Measurements from ENCODE around the gene WDR93. TPM values are rescaled to one million over a fixed set of nuclear protein-coding genes. Genes with fewer than 3 reads are reported as not detected.
"Not testable (repeated sequence)": the region's sequence is repeated elsewhere in the genome, so short reads cannot be mapped to it uniquely, and the experiment has no call there.

WDR93 gene
- total RNA-seq, 2 experiments from 2014 or later = not detected

DNA sequence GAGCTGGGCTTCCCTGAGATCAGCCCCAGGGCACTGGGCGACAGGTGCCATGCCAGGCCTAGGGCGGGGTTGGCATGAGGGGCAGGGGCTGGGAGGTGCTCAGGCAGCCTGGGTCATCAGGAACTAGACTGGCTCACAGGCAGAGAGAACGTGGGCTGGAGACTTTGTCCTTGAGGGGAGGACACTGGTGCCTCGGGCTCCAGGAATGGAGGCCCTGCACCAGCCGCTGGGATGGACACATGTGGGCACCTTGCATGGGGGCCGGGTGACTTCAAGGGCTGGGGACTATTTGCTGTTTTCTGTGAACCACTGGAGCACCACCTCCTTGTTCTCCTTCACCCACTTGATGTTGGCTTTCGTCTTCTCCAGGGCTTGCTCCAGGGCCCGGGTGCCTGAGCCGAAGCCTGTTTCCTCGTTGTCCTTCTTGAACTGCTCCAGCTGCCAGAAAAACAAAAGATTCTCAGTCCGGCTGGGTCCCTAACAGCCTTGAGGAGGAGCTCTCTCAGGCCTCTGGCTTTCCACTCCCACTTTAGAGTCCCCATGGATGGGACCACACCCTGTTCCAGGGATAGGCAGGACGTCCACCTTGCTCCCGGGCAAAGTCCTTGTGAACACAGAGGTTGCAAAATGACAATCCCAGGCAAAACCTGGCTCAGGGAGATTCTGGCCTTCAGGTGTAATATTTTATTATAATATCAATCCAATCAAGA is 94.6 kb downstream of the WDR93 start:
- H3K27me3 Mint-ChIP-seq = peaks cover 4% of the 10 kb centered on the region
- DNase-seq = no peak
- ChIA-PET CTCF (interaction anchor here (1.0 kb wide), 1 partner anchor 25 kb away, joined by 3 read pairs; no protein-coding TSS in a partner anchor), POLR2A (no interaction called here)
- H3K4me1 Mint-ChIP-seq = peaks cover 24% of the 10 kb centered on the region
- H3K4me3 Mint-ChIP-seq = no peak overlapping the region
- peaks cover 5% of the 10 kb centered on the region for H3K36me3 Mint-ChIP-seq (ENCODE audit: low read depth)
- H3K9me3 Mint-ChIP-seq = peaks cover 4% of the 10 kb centered on the region
- H3K27ac Mint-ChIP-seq = no peak overlapping the region

DNA sequence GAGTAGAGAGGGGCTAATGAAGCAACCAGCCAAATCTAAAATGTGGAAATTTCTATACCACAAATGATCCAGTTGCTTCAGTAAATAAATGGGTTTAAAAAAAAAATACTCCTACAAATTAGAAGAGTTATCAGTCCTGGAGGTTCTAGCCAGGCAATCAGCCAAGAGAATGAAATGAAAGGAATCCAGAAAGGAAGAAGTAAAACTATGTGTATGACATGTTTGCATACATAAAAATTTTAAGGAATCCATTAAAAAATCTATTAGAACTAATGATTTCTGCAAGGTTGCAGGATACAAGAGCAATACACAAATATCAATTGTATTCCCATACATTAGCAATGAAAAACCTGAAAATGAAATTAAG is 95.1 kb downstream of the WDR93 start:
- Mint-ChIP-seq H3K4me1 (peaks cover 18% of the 10 kb centered on the region), H3K27ac (no peak overlapping the region), H3K36me3 (ENCODE audit: low read depth) (peaks cover 6% of the 10 kb centered on the region), H3K9me3 (peaks cover 4% of the 10 kb centered on the region), H3K27me3 (peaks cover 4% of the 10 kb centered on the region), H3K4me3 (no peak overlapping the region)
- ChIA-PET POLR2A (no interaction called here), CTCF (interaction anchor here (1.0 kb wide), 1 partner anchor 26 kb away, joined by 3 read pairs; no protein-coding TSS in a partner anchor)
- no peak for DNase-seq

DNA sequence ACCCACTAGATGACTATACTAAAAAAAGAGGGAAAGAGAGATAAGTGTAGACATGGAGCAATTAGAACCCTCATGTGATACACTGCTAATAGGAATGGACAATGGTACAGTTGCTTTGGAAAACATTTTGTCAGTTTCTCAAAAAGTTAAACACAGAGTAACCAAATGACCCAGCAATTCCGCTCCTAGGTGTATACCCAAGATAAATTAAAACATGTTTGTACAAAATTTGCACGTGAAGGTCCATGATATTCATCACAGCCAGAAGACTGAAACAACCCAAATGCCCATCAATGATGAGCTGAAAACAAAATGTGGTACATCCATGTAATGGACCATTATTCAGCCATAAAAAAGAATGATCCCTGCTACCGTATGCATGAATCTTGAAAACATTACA is 97.3 kb downstream of the WDR93 start:
- Mint-ChIP-seq H3K27ac (no peak overlapping the region), H3K4me1 (peaks cover 2% of the 10 kb centered on the region), H3K27me3 (peaks cover 4% of the 10 kb centered on the region), H3K36me3 (ENCODE audit: low read depth) (peaks cover 6% of the 10 kb centered on the region), H3K9me3 (peaks cover 4% of the 10 kb centered on the region), H3K4me3 (no peak overlapping the region)
- CTCF ChIA-PET = no interaction called here
- DNase-seq = no peak
- POLR2A ChIA-PET = no interaction called here

DNA sequence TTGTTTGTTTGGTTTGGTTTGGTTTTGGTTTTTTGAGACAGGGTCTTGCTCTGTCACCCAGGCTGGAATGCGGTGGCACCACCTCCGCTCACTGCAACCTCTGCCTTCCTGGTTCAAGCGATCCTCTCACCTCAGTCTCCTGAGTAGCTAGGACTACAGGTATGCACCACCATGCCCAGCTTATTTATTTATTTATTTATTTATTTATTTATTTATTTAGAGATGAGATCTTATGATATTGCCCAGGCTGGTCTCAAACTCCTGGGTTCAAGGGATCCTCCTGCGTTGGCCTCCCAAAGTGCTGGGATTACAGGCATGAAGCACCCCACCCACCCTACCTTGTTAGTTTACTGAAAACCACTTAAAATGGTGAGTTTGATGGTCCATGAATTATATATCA is 98.0 kb downstream of the WDR93 start:
- H3K4me1 Mint-ChIP-seq; CTCF ChIA-PET; H3K4me3 Mint-ChIP-seq; POLR2A ChIA-PET; H3K36me3 Mint-ChIP-seq (ENCODE audit: low read depth); DNase-seq; H3K27me3 Mint-ChIP-seq; H3K9me3 Mint-ChIP-seq; H3K27ac Mint-ChIP-seq: not testable (repeated sequence)

DNA sequence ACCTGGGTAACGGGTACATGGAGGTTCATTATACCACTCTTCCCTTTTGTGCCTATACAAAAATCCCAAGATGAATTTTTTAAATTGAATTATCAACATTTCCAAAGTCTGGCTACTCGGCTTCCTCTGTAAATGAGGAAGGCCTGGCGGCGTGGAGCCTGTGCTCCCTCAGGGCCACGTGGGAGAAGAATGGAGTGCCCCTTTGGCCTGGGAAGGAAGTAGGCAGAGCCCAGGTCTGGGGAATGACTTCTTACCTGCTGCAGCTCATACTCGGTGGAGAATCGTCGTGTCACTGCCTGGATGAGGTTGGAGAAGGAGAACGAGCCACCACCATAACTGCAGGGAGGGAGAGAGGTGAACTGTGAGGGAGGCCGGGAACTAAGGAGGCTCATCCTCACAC is 99.6 kb downstream of the WDR93 start:
- Mint-ChIP-seq H3K27me3 (peaks cover 13% of the 10 kb centered on the region), H3K4me3 (no peak overlapping the region), H3K27ac (no peak overlapping the region), H3K36me3 (ENCODE audit: low read depth) (peaks cover 6% of the 10 kb centered on the region), H3K4me1 (no peaks in the 10 kb centered on the region), H3K9me3 (peaks cover 4% of the 10 kb centered on the region)
- no peak for DNase-seq
- CTCF ChIA-PET = no interaction called here
- POLR2A ChIA-PET = no interaction called here

DNA sequence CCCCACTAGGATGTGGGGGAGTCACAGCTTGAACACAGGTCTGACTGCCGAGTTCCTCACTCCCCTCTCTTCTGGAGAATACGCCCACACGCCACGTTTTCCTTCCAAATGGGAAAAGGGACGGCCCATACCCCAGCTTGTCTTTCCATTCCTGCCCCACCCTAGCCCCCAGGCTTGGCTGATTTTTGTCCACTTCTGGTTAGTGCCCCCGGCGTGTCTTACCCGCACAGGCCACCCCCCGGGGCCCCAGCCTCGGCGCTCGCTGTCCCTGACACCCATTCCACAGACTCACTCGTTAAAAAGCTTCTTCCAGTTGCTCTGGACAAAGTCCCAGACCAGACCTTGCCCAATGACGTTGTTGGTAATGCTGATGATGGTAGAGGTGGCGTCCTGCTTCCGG is 100.0 kb downstream of the WDR93 start:
- peaks cover 16% of the 10 kb centered on the region for H3K27me3 Mint-ChIP-seq
- no peak overlapping the region for H3K27ac Mint-ChIP-seq

DNA sequence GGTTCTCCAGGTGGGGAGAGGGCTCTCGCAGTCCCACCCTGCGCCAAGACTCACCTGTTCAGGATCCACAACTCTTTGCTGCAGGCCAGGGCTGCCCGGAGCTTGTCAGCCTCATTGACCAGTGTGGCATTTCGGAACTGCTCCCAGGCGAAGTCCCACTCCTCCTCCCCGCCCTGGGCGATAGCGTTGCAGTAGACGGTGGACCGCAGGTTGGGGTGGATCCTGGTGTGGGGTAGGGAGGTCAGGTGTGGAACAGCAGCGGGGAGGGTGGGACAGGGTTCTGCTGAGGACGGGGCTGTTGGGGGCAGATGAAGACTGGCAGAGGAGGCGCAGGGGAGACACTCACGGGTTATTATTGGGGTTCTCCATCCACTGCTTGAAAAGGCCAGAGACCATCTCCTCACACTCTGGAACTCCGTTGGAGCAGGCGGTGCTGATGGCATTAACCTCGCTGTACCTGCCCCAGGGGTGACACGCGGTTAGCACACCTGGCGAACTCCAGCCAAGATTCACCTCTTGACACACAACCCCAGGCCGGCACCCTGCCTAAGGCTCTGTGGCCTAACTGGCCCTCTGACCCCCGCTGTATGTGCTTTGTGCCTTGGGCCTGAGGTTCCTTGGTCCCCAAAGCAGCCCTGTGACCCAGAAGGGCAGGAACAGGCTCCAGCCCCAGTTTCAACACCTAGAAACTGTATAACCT is 101.6 kb downstream of the WDR93 start:
- Mint-ChIP-seq H3K4me3 (no peak overlapping the region), H3K36me3 (ENCODE audit: low read depth) (peaks cover 6% of the 10 kb centered on the region), H3K27ac (no peak overlapping the region), H3K27me3 (peaks cover 18% of the 10 kb centered on the region), H3K9me3 (peaks cover 4% of the 10 kb centered on the region), H3K4me1 (no peaks in the 10 kb centered on the region)
- CTCF ChIA-PET = interaction anchor here (1.1 kb wide), 1 partner anchor 31 kb away, joined by 3 read pairs; no protein-coding TSS in a partner anchor
- POLR2A ChIA-PET = interaction anchor here (1.3 kb wide), 1 partner anchor 8 kb away, joined by 3 read pairs; no protein-coding TSS in a partner anchor
- no peak for DNase-seq

More for the DNA sequence above, 100.0 kb downstream of the WDR93 start:
- DNase-seq = no peak
- CTCF ChIA-PET = interaction anchor here (1.1 kb wide), 2 partner anchors 30 to 84 kb away, joined by 3 to 4 read pairs; no protein-coding TSS in a partner anchor
- no peak overlapping the region for H3K4me3 Mint-ChIP-seq
- peaks cover 6% of the 10 kb centered on the region for H3K36me3 Mint-ChIP-seq (ENCODE audit: low read depth)
- H3K4me1 Mint-ChIP-seq = no peaks in the 10 kb centered on the region
- POLR2A ChIA-PET = no interaction called here
- peaks cover 4% of the 10 kb centered on the region for H3K9me3 Mint-ChIP-seq

Other genes with a start within 250 kb of the WDR93 start
- gene RHCG, start 194.2 kb upstream of the WDR93 start, total RNA-seq = not detected
- gene TICRR, start 115.3 kb upstream of the WDR93 start, total RNA-seq = 10 to 100 TPM; 18.2 to 18.5 TPM
- under 1 TPM; 0.13 to 0.15 TPM for gene KIF7, start 35.3 kb upstream of the WDR93 start, total RNA-seq
- under 1 TPM; 0.08 to 0.15 TPM for gene PLIN1, start 11.4 kb upstream of the WDR93 start, total RNA-seq
- 1 to 10 TPM; 2.4 to 2.8 TPM for gene PEX11A, start 57 bp upstream of the WDR93 start, total RNA-seq
- gene MESP1, start 60.4 kb downstream of the WDR93 start, total RNA-seq = 1 to 10 TPM; 3.2 to 3.5 TPM
- not detected for gene MESP2, start 85.5 kb downstream of the WDR93 start, total RNA-seq
- 1 to 10 TPM; 3.7 to 4.0 TPM for gene ANPEP, start 124.0 kb downstream of the WDR93 start, total RNA-seq
- gene AP3S2, start 203.2 kb downstream of the WDR93 start, total RNA-seq = 10 to 100 TPM; 28.3 to 30.3 TPM
- gene ARPIN, start 222.1 kb downstream of the WDR93 start, total RNA-seq = not detected